MM.1S (cell line): ENCODE measurements around the gene GRAMD1A.

ENCODE experiments used
- CTCF ChIP-seq: fragments of 300-600 bp; sonication (generic); IDR thresholded peaks from 2 replicates; pipeline ENCODE4 v1.5.1; 2016; ENCODE audit warnings: antibody characterized with exemption, low read length, mixed read lengths
- EZH2 ChIP-seq: fragments of 300-600 bp; sonication (generic); optimal IDR thresholded peaks from 2 replicates; pipeline ENCODE3; 2017; ENCODE audit warnings: low read depth, mild to moderate bottlenecking, antibody characterized with exemption, low read length, mixed read lengths
- EZH2phosphoT487 ChIP-seq: fragments of 300-600 bp; sonication (generic); IDR thresholded peaks from 2 replicates; pipeline ENCODE4 v1.6.1; 2018; ENCODE audit warnings: antibody characterized with exemption, low read length

GRCh38 chr19:34972163-34972705, 27.9 kb upstream of the GRAMD1A start:
- TF ChIP-seq CTCF (no peak), EZH2 (no peak), EZH2phosphoT487 (no peak)
